Osteoblast (primary cell): Measurements from ENCODE around the gene CALHM1. TPM values are rescaled to one million over a fixed set of nuclear protein-coding genes. Genes with fewer than 3 reads are reported as not detected.

Experiments
- DNase-seq: peaks from one replicate; pipeline ENCODE4 v3.0.0; 2011; ENCODE audit warnings: low spot score, mixed read lengths; ENCODE audit not compliant: insufficient read length; ENCODE audit errors: missing footprints
- H2AFZ ChIP-seq: 2 replicates; pipeline ENCODE4 v1.6.0; 2011; ENCODE audit warnings: mild to moderate bottlenecking, low read length
- H3K27ac ChIP-seq: 2 replicates; pipeline ENCODE4 v1.5.1; 2011; ENCODE audit warnings: mild to moderate bottlenecking, low read depth, low read length, moderate library complexity
- H3K27me3 ChIP-seq: 2 replicates; pipeline ENCODE4 v1.6.0; 2012; ENCODE audit warnings: mild to moderate bottlenecking, control low read depth, inconsistent platforms, low read length, moderate library complexity; ENCODE audit not compliant: insufficient read depth
- H3K36me3 ChIP-seq: 2 replicates; pipeline ENCODE4 v1.5.1; 2011; ENCODE audit warnings: mild to moderate bottlenecking, low read length, control low read depth, moderate library complexity; ENCODE audit not compliant: insufficient read depth
- H3K4me1 ChIP-seq: 2 replicates; pipeline ENCODE4 v1.5.1; 2011; ENCODE audit warnings: mild to moderate bottlenecking, low read length, control low read depth, moderate library complexity; ENCODE audit not compliant: insufficient read depth
- H3K4me2 ChIP-seq: 2 replicates; pipeline ENCODE4 v1.6.0; 2011; ENCODE audit warnings: mild to moderate bottlenecking, low read length; ENCODE audit not compliant: insufficient read depth
- H3K4me3 ChIP-seq: fragments of 200-600 bp; sonication (generic); 3 replicates; pipeline ENCODE4 v1.5.1; 2012; ENCODE audit warnings: mild to moderate bottlenecking, low read length, inconsistent platforms; ENCODE audit not compliant: insufficient read depth
- H3K79me2 ChIP-seq: 2 replicates; pipeline ENCODE4 v1.6.0; 2012; ENCODE audit warnings: mild to moderate bottlenecking, low read length, control low read depth, inconsistent platforms; ENCODE audit not compliant: insufficient read depth
- H3K9me3 ChIP-seq: 2 replicates; pipeline ENCODE4 v1.5.1; 2011; ENCODE audit warnings: low read depth, low read length, control low read depth
- H4K20me1 ChIP-seq: 2 replicates; pipeline ENCODE4 v1.6.0; 2012; ENCODE audit warnings: mild to moderate bottlenecking, low read length, control low read depth; ENCODE audit not compliant: insufficient read depth
- CTCF ChIP-seq: IDR thresholded peaks from 2 replicates; pipeline ENCODE4 v1.5.1; 2011; ENCODE audit warnings: mild to moderate bottlenecking, low read depth, low read length, moderate library complexity; ENCODE audit errors: extremely low read depth
- total RNA-seq: library from RNA; depleted of rRNA; stranded (reverse); fragments of >200 nt; gene quantifications from 2 replicates; pipeline ENCODE4 v1.2.3, GENCODE V29; 2012

The CALHM1 gene
- total RNA-seq, 1 donor = not detected

DNA sequence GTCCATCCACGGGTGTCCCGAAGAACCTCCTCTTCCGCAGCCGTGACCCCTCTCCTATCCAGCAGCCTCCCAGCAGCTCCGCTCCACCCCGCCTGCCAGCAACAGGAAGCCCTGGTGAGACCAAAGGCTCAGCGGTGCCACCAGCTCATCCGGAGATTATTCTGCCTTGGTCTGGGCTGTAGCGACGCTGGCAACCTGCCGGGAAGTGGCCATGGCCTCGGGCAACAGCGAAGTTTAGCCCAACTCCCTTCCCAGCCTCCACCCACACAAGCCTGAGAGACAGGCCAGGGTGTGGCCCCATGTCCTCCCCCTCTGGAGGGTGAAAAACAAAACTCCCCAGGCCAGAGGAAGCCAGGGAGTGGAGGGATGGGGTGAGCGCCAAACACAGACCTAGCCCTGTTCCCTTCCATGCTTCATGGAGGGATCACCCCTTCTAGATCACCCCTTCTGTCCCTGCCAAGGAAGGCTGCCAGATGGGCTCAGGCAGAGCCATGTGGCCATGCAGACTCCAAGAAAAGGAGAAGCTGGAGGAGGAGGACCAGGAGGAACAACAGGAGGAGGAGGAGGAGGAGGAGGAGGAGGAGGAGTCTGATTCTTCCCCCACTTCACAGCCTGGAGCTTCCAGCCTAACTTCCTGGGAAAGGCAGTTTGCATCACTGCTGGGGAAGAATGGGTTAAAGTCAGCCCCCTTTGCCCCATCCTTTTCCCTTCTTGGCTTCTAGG is 7.4 kb downstream of the CALHM1 start:
- Histone ChIP-seq H4K20me1 (peaks cover 17% of the 10 kb centered on the region), H3K79me2 (peaks cover 40% of the 10 kb centered on the region), H3K27me3 (no peaks in the 10 kb centered on the region), H3K4me2 (peak overlapping the region; percentile 95), H2AFZ (peak overlapping the region; percentile 82), H3K36me3 (peaks cover 28% of the 10 kb centered on the region), H3K4me1 (peaks cover 45% of the 10 kb centered on the region), H3K9me3 (no peaks in the 10 kb centered on the region), H3K27ac (peak overlapping the region; percentile 82), H3K4me3 (peak overlapping the region; percentile 89)
- no peak for TF ChIP-seq CTCF
- DNase-seq = peak; percentile 95

- Histone ChIP-seq H2AFZ (no peak overlapping the region), H3K79me2 (peaks cover 46% of the 10 kb centered on the region), H3K4me1 (peaks cover 55% of the 10 kb centered on the region), H3K4me2 (peak overlapping the region; percentile 95), H3K4me3 (peak overlapping the region; percentile 89), H4K20me1 (peaks cover 26% of the 10 kb centered on the region), H3K27me3 (no peaks in the 10 kb centered on the region), H3K36me3 (peaks cover 35% of the 10 kb centered on the region), H3K9me3 (no peaks in the 10 kb centered on the region), H3K27ac (peak overlapping the region; percentile 82)
- TF ChIP-seq CTCF = no peak
- peak; percentile 78 for DNase-seq
These were observed 8.5 kb downstream of the CALHM1 start for GRCh38 chr10:103450201-103450695.

DNA sequence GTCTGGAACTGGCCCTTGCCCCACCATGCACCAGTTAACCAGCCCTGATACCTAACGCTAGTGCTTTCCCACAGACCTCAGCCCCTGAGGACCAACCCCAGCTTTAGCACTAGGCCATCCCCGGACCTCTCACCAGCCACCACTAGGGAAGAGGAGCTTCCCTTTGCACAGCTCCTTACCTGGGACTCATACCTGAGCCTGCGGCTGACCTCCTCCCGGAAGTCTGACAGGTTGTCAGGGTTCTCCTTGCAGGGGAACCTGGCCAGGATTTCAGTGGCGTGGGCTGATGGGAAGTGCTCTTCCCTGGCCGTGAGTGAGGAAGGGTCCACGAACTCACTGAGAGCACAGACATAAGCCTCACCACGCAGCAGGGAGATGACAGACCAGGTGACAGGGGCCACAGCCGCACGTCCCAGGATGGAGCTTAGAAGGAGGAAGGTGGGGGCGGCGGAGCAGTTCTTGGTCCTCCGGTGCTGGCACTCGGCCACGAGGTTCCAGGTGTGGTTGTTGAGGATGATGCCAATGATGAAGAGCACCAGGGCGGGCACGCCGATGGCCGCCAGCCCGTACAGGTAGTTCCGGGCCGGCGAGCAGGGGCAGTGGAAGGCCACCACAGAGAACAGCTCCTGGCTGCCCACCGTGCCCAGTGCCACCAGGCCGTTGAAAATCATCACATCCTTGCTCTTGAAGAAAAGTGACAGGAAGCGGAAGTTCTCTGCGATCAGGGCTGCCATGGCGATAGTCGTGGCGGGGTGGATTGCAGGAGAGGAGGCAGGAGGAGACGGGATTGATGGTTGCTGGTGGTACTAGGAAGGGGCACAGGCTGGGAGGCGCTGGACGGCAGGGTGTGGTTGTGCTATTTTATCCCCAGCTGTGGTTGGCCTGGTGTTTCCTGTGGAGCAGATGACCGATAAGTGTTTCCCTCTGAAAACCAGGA is 9.2 kb downstream of the CALHM1 start:
- peak overlapping the region; percentile 8 for H3K4me3 ChIP-seq
- DNase-seq = no peak
- no peak for TF ChIP-seq CTCF
- H3K9me3 ChIP-seq = no peaks in the 10 kb centered on the region
- H3K4me1 ChIP-seq = peaks cover 55% of the 10 kb centered on the region
- no peaks in the 10 kb centered on the region for H3K27me3 ChIP-seq
- peak overlapping the region; percentile 10 for H3K4me2 ChIP-seq
- peaks cover 43% of the 10 kb centered on the region for H3K36me3 ChIP-seq
- H4K20me1 ChIP-seq = peaks cover 32% of the 10 kb centered on the region
- H3K27ac ChIP-seq = peak overlapping the region; percentile 82
- H2AFZ ChIP-seq = no peak overlapping the region
- H3K79me2 ChIP-seq = peaks cover 48% of the 10 kb centered on the region
